Suppressor macrophage treated with lipopolysaccharide for 4 hours (primary cell): ENCODE data around the gene CDK8.

Experiments used
- DNase-seq: peaks from one replicate; pipeline ENCODE4 v3.0.0-alpha.2; 2020

CDK8 gene

GRCh38 chr13:26323127-26323526 lies 69.2 kb downstream of the CDK8 start:
- DNase-seq: no peak

GRCh38 chr13:26323764-26324163 lies 69.8 kb downstream of the CDK8 start:
- no peak for DNase-seq

- DNase-seq: no peak
Observed at GRCh38 chr13:26324294-26324693, 70.4 kb downstream of the CDK8 start.

GRCh38 chr13:26324867-26325266 lies 70.9 kb downstream of the CDK8 start:
- no peak for DNase-seq

GRCh38 chr13:26325876-26326275 lies 71.9 kb downstream of the CDK8 start:
- no peak for DNase-seq

GRCh38 chr13:26326562-26326961 lies 72.6 kb downstream of the CDK8 start:
- no peak for DNase-seq

GRCh38 chr13:26327940-26328725 lies 74.2 kb downstream of the CDK8 start:
- DNase-seq: no peak

GRCh38 chr13:26335158-26335557 lies 81.2 kb downstream of the CDK8 start:
- no peak for DNase-seq

- no peak for DNase-seq
Observed at GRCh38 chr13:26340807-26341206, 86.9 kb downstream of the CDK8 start.

GRCh38 chr13:26342898-26343297 lies 89.0 kb downstream of the CDK8 start:
- no peak for DNase-seq

GRCh38 chr13:26343816-26344215 lies 89.9 kb downstream of the CDK8 start:
- no peak for DNase-seq

- no peak for DNase-seq
Observed at GRCh38 chr13:26344980-26345379, 91.1 kb downstream of the CDK8 start.

GRCh38 chr13:26348966-26349365 lies 95.0 kb downstream of the CDK8 start:
- no peak for DNase-seq

GRCh38 chr13:26362261-26362660 lies 108.3 kb downstream of the CDK8 start:
- DNase-seq: no peak

- no peak for DNase-seq
Observed at GRCh38 chr13:26370553-26370952, 116.6 kb downstream of the CDK8 start.

- DNase-seq: no peak
Observed at GRCh38 chr13:26372747-26373146, 118.8 kb downstream of the CDK8 start.

- DNase-seq: no peak
Observed at GRCh38 chr13:26376430-26376829, 122.5 kb downstream of the CDK8 start.

- no peak for DNase-seq
Observed at GRCh38 chr13:26377038-26377437, 123.1 kb downstream of the CDK8 start.

- DNase-seq: no peak
Observed at GRCh38 chr13:26378116-26378515, 124.2 kb downstream of the CDK8 start.

GRCh38 chr13:26379831-26380230 lies 125.9 kb downstream of the CDK8 start:
- no peak for DNase-seq

GRCh38 chr13:26380930-26381329 lies 127.0 kb downstream of the CDK8 start:
- no peak for DNase-seq

- DNase-seq: no peak
Observed at GRCh38 chr13:26382366-26382765, 128.4 kb downstream of the CDK8 start.

- DNase-seq: no peak
Observed at GRCh38 chr13:26382835-26383234, 128.9 kb downstream of the CDK8 start.

GRCh38 chr13:26384587-26384986 lies 130.7 kb downstream of the CDK8 start:
- DNase-seq: no peak

- DNase-seq: no peak
Observed at GRCh38 chr13:26386026-26386425, 132.1 kb downstream of the CDK8 start.
